ENCODE results near the gene CABYR. TPM values are rescaled to one million over a fixed set of nuclear protein-coding genes. Genes with fewer than 3 reads are reported as not detected.

The CABYR gene
- total and polyA plus RNA-seq, 9 donors = 1.1 to 8.1 (median 2.0) TPM; not detected in 1

DNA sequence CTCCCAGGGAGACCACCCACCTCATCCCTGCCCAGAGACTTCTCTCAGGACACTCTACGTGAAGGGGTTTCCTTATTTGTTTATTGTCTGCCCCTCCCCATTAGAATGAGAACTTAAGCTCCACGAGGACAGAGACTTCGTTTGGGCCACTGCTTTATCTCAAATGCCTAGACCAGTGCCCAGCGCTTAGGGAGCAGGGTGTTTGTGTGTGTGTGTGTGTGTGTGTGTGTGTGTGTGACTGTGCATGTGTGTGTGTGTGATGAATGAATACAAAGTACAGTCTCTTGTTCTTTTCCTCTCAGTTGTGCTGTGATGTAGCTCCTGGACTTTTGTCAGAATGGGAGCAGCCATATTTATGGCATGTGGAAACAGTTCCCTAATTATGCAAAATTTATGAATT, 34.4 kb upstream of the CABYR start:
- no peak for DNase-seq
- Histone ChIP-seq H3K27ac (no peak overlapping the region), H3K4me3 (no peak overlapping the region), H3K9me3 (no peaks in the 10 kb centered on the region), H3K27me3 (peaks cover 3% of the 10 kb centered on the region), H3K36me3 (no peaks in the 10 kb centered on the region), H3K4me1 (ENCODE audit: insufficient read depth) (no peaks in the 10 kb centered on the region)
- TF ChIP-seq EP300 (IDR thresholded peaks at IDR 0.05) (no peak), POLR2A (IDR thresholded peaks at IDR 0.05) (no peak)
- TF ChIP-seq, protein P1, sequence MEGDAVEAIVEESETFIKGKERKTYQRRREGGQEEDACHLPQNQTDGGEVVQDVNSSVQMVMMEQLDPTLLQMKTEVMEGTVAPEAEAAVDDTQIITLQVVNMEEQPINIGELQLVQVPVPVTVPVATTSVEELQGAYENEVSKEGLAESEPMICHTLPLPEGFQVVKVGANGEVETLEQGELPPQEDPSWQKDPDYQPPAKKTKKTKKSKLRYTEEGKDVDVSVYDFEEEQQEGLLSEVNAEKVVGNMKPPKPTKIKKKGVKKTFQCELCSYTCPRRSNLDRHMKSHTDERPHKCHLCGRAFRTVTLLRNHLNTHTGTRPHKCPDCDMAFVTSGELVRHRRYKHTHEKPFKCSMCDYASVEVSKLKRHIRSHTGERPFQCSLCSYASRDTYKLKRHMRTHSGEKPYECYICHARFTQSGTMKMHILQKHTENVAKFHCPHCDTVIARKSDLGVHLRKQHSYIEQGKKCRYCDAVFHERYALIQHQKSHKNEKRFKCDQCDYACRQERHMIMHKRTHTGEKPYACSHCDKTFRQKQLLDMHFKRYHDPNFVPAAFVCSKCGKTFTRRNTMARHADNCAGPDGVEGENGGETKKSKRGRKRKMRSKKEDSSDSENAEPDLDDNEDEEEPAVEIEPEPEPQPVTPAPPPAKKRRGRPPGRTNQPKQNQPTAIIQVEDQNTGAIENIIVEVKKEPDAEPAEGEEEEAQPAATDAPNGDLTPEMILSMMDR (IDR thresholded peaks at IDR 0.05) = no peak
- intact Hi-C loops (cut with DNase I) = no loop called here
- WGBS, 3 donors = 78 to 85% (median 79%) methylated on average over 4 of the region's 4 CpGs

GRCh38 chr18:24108641-24109040, 30.2 kb upstream of the CABYR start:
- 94 to 98% (median 95%) methylated on average over 1 of the region's 1 CpG for WGBS, 3 donors
- no peak overlapping the region for H3K4me3 ChIP-seq
- H3K36me3 ChIP-seq = no peaks in the 10 kb centered on the region
- intact Hi-C loops (cut with DNase I) = no loop called here
- no peaks in the 10 kb centered on the region for H3K4me1 ChIP-seq (ENCODE audit: insufficient read depth)
- no peaks in the 10 kb centered on the region for H3K9me3 ChIP-seq
- DNase-seq = no peak
- TF ChIP-seq POLR2A (IDR thresholded peaks at IDR 0.05) (no peak), EP300 (IDR thresholded peaks at IDR 0.05) (no peak)
- TF ChIP-seq, protein P1 (IDR thresholded peaks at IDR 0.05) = no peak
- no peaks in the 10 kb centered on the region for H3K27me3 ChIP-seq
- H3K27ac ChIP-seq = no peak overlapping the region

GRCh38 chr18:24111936-24112335, 26.9 kb upstream of the CABYR start:
- intact Hi-C loops (cut with DNase I) = loop anchor here in 2 of 4 donors (10.0 kb wide), 2 partner anchors 157 to 287 kb away; no protein-coding TSS in a partner anchor
- no peak overlapping the region for H3K27ac ChIP-seq
- no peaks in the 10 kb centered on the region for H3K9me3 ChIP-seq
- no peak for TF ChIP-seq EP300 (IDR thresholded peaks at IDR 0.05)
- no peak for TF ChIP-seq POLR2A (IDR thresholded peaks at IDR 0.05)
- TF ChIP-seq, protein P1 (IDR thresholded peaks at IDR 0.05) = no peak
- DNase-seq = no peak
- no peaks in the 10 kb centered on the region for H3K27me3 ChIP-seq
- no peak overlapping the region for H3K4me3 ChIP-seq
- WGBS, 3 donors = 97 to 99% (median 98%) methylated on average over 2 of the region's 2 CpGs
- no peaks in the 10 kb centered on the region for H3K4me1 ChIP-seq (ENCODE audit: insufficient read depth)
- no peaks in the 10 kb centered on the region for H3K36me3 ChIP-seq

DNA sequence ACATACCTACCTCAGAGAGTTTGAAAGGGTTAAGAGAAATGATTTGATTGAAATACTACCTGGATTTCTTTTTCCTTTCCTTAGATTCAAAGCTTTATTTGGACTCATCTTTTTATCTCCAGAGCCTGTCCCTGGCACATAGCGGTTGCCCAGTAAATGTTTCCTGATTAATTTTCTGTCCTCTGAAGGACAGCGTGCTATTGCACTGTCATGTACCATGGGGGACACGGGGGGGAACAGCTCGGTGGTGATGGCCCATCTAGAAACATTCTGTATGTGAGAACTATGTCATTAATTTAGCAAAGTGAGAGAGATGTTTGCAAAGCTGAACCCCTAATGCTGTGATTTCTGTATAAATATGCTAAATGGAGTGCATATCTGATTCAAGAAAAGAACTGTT, 26.4 kb upstream of the CABYR start:
- H3K9me3 ChIP-seq = no peaks in the 10 kb centered on the region
- no peak overlapping the region for H3K4me3 ChIP-seq

More for the DNA sequence above, 26.4 kb upstream of the CABYR start:
- TF ChIP-seq EP300 (IDR thresholded peaks at IDR 0.05) (no peak), POLR2A (IDR thresholded peaks at IDR 0.05) (no peak)
- TF ChIP-seq, protein P1 (IDR thresholded peaks at IDR 0.05) = no peak
- no peaks in the 10 kb centered on the region for H3K36me3 ChIP-seq
- H3K27me3 ChIP-seq = no peaks in the 10 kb centered on the region
- intact Hi-C loops (cut with DNase I) = loop anchor here in 2 of 4 donors (10.0 kb wide), 2 partner anchors 158 to 288 kb away; no protein-coding TSS in a partner anchor
- no peaks in the 10 kb centered on the region for H3K4me1 ChIP-seq (ENCODE audit: insufficient read depth)
- WGBS, 3 donors = 87 to 92% (median 88%) methylated on average over 4 of the region's 4 CpGs
- H3K27ac ChIP-seq = no peak overlapping the region
- DNase-seq = no peak
